Parathyroid adenoma (tissue), 2 donors: ENCODE data around the gene GLIS1.

Experiments used
- H2AFZ ChIP-seq: fragments of 300-600 bp; sonication (generic); one replicate; pipeline ENCODE4 v1.7.0; 2017; ENCODE audit warnings: antibody characterized with exemption, mild to moderate bottlenecking
- H3K27ac ChIP-seq: fragments of 300-600 bp; sonication (generic); one replicate; pipeline ENCODE4 v1.7.0; 2017
- H3K27me3 ChIP-seq: fragments of 300-600 bp; sonication (generic); one replicate; pipeline ENCODE4 v1.7.0; 2017; ENCODE audit warnings: low read length; ENCODE audit not compliant: control insufficient read depth, insufficient read depth
- H3K36me3 ChIP-seq: fragments of 300-600 bp; sonication (generic); one replicate; pipeline ENCODE4 v1.7.0; 2017; ENCODE audit warnings: low read length; ENCODE audit not compliant: control insufficient read depth, insufficient read depth
- H3K4me1 ChIP-seq: fragments of 300-600 bp; sonication (generic); one replicate; pipeline ENCODE4 v1.7.0; 2017; ENCODE audit warnings: control low read depth
- H3K4me2 ChIP-seq: fragments of 300-600 bp; sonication (generic); one replicate; pipeline ENCODE4 v1.7.0; 2017; ENCODE audit warnings: low read length
- H3K4me3 ChIP-seq: fragments of 300-600 bp; sonication (generic); one replicate; pipeline ENCODE4 v1.7.0; 2017; ENCODE audit warnings: low read depth, low read length
- H3K79me2 ChIP-seq: fragments of 300-600 bp; sonication (generic); one replicate; pipeline ENCODE4 v1.7.0; 2017; ENCODE audit warnings: control low read depth
- H3K9ac ChIP-seq: fragments of 300-600 bp; sonication (generic); one replicate; pipeline ENCODE4 v1.7.0; 2017; ENCODE audit warnings: mild to moderate bottlenecking
- H3K9me3 ChIP-seq: fragments of 300-600 bp; sonication (generic); one replicate; pipeline ENCODE4 v1.7.0; 2017; ENCODE audit warnings: low read length; ENCODE audit not compliant: control insufficient read depth
- CTCF ChIP-seq: fragments of 300-600 bp; sonication (generic); IDR thresholded peaks from one replicate; pipeline ENCODE4 v1.7.0; 2017; ENCODE audit warnings: antibody characterized with exemption, mild to moderate bottlenecking
- donor health status: primary hyperparathyroidism.

GLIS1 gene

GRCh38 chr1:53627666-53628065, 111.3 kb downstream of the GLIS1 start:
- Histone ChIP-seq H3K4me1 (no peaks in the 10 kb centered on the region), H3K27me3 (no peaks in the 10 kb centered on the region), H3K36me3 (no peaks in the 10 kb centered on the region), H3K9ac (no peak overlapping the region), H3K27ac (no peak overlapping the region), H3K4me3 (no peak overlapping the region), H2AFZ (no peak overlapping the region), H3K79me2 (no peaks in the 10 kb centered on the region), H3K4me2 (no peak overlapping the region), H3K9me3 (no peaks in the 10 kb centered on the region)
- no peak for TF ChIP-seq CTCF

GRCh38 chr1:53627031-53627430, 111.9 kb downstream of the GLIS1 start:
- H3K4me3 ChIP-seq: no peak overlapping the region
- H3K79me2 ChIP-seq: no peaks in the 10 kb centered on the region
- H3K27ac ChIP-seq: no peak overlapping the region
- no peak overlapping the region for H2AFZ ChIP-seq
- H3K9ac ChIP-seq: no peak overlapping the region
- H3K4me2 ChIP-seq: no peak overlapping the region
- no peaks in the 10 kb centered on the region for H3K36me3 ChIP-seq
- no peaks in the 10 kb centered on the region for H3K27me3 ChIP-seq
- no peak for TF ChIP-seq CTCF
- no peaks in the 10 kb centered on the region for H3K9me3 ChIP-seq
- no peaks in the 10 kb centered on the region for H3K4me1 ChIP-seq

GRCh38 chr1:53626616-53627015, 112.3 kb downstream of the GLIS1 start:
- H3K9me3 ChIP-seq: no peaks in the 10 kb centered on the region
- no peaks in the 10 kb centered on the region for H3K27me3 ChIP-seq
- H3K27ac ChIP-seq: no peak overlapping the region
- H3K4me2 ChIP-seq: no peak overlapping the region
- no peaks in the 10 kb centered on the region for H3K4me1 ChIP-seq
- H2AFZ ChIP-seq: no peak overlapping the region
- TF ChIP-seq CTCF: no peak
- H3K9ac ChIP-seq: no peak overlapping the region
- H3K79me2 ChIP-seq: no peaks in the 10 kb centered on the region
- no peak overlapping the region for H3K4me3 ChIP-seq
- H3K36me3 ChIP-seq: no peaks in the 10 kb centered on the region

GRCh38 chr1:53625766-53626520, 113.0 kb downstream of the GLIS1 start:
- H3K4me1 ChIP-seq: no peaks in the 10 kb centered on the region
- no peak overlapping the region for H3K27ac ChIP-seq
- H3K27me3 ChIP-seq: no peaks in the 10 kb centered on the region
- no peak overlapping the region for H3K4me3 ChIP-seq
- no peaks in the 10 kb centered on the region for H3K79me2 ChIP-seq
- H2AFZ ChIP-seq: no peak overlapping the region
- no peaks in the 10 kb centered on the region for H3K36me3 ChIP-seq
- no peak overlapping the region for H3K9ac ChIP-seq
- no peak overlapping the region for H3K4me2 ChIP-seq
- H3K9me3 ChIP-seq: no peaks in the 10 kb centered on the region
- TF ChIP-seq CTCF: no peak

- Histone ChIP-seq H3K4me2 (no peak overlapping the region), H3K79me2 (no peaks in the 10 kb centered on the region), H3K27me3 (no peaks in the 10 kb centered on the region), H3K27ac (no peak overlapping the region), H2AFZ (no peak overlapping the region), H3K36me3 (no peaks in the 10 kb centered on the region), H3K9me3 (no peaks in the 10 kb centered on the region), H3K4me3 (no peak overlapping the region), H3K4me1 (no peaks in the 10 kb centered on the region), H3K9ac (no peak overlapping the region)
- TF ChIP-seq CTCF: no peak
Observed at GRCh38 chr1:53625049-53625448, 113.9 kb downstream of the GLIS1 start.
